HEK293 (cell line): ENCODE results near the gene EED.

Source experiments
- CTCF ChIP-seq: fragments of 450-650 bp; formaldehyde crosslinking; IDR thresholded peaks from 2 replicates; pipeline ENCODE4 v1.5.1; 2016; ENCODE audit warnings: missing biosample characterization, missing genetic modification characterization
- TCF7L2 ChIP-seq: IDR thresholded peaks from 2 replicates; pipeline ENCODE4 v1.6.1; 2011; ENCODE audit warnings: low read depth, mild to moderate bottlenecking, inconsistent platforms, low read length, moderate library complexity, borderline replicate concordance
- ZNF175 ChIP-seq: fragments of 450-650 bp; formaldehyde crosslinking; IDR thresholded peaks from 2 replicates; pipeline ENCODE4 v1.5.1; 2016; ENCODE audit warnings: missing biosample characterization, missing genetic modification characterization
- ZNF221 ChIP-seq: fragments of 450-650 bp; formaldehyde crosslinking; IDR thresholded peaks from 2 replicates; pipeline ENCODE4 v1.5.1; 2017; ENCODE audit warnings: missing biosample characterization, missing genetic modification characterization, borderline replicate concordance
- ZNF341 ChIP-seq: fragments of 450-650 bp; formaldehyde crosslinking; IDR thresholded peaks from 2 replicates; pipeline ENCODE4; 2016; ENCODE audit warnings: low read depth, missing biosample characterization, missing genetic modification characterization
- ZNF501 ChIP-seq: fragments of 450-650 bp; formaldehyde crosslinking; IDR thresholded peaks from 2 replicates; pipeline ENCODE4 v1.5.1; 2016; ENCODE audit warnings: missing biosample characterization, missing genetic modification characterization
- ZNF626 ChIP-seq: fragments of 450-650 bp; sonication (Bioruptor Pico); formaldehyde crosslinking; IDR thresholded peaks from 2 replicates; pipeline ENCODE4 v1.5.1; 2018; ENCODE audit warnings: missing biosample characterization, missing genetic modification characterization, inconsistent platforms
- ZNF830 ChIP-seq: fragments of 450-650 bp; IDR thresholded peaks from 2 replicates; pipeline ENCODE4 v1.5.0; 2018; ENCODE audit warnings: missing biosample characterization, missing genetic modification characterization, low read depth, mild to moderate bottlenecking, moderate library complexity

- TF ChIP-seq ZNF341 (tag by site-specific recombination), result no peak
- TF ChIP-seq ZNF221, result no peak
- TF ChIP-seq CTCF (tag by site-specific recombination), result no peak
- TF ChIP-seq ZNF501 (tag by site-specific recombination), result no peak
- TF ChIP-seq TCF7L2, result no peak
- no peak for TF ChIP-seq ZNF830 (tag by site-specific recombination)
- TF ChIP-seq ZNF175 (tag by site-specific recombination), result no peak
- TF ChIP-seq ZNF626 (tag by site-specific recombination), result no peak
These were observed 1.7 kb downstream of the EED start for GRCh38 chr11:86246293-86246675.
